Gastrocnemius medialis (tissue), 4 donors: ENCODE measurements around the gene KDM3B. TPM values are rescaled to one million over a fixed set of nuclear protein-coding genes. Genes with fewer than 3 reads are reported as not detected.

Experiments
- ATAC-seq, 2 donors: fragments of 150-250 bp; one replicate each; pipeline ENCODE4 v1.9.1; 2016
- DNase-seq, 2 donors: peaks; one replicate each; pipeline ENCODE4 v3.0.0-alpha.2; 2019
- H3K27ac ChIP-seq, 4 donors: fragments of 200-600 bp; sonication (generic); 1 replicate in 1 of 4; 2 replicates in 3 of 4; pipeline ENCODE4 v1.5.1; 2016 to 2018; ENCODE audit warnings: mild to moderate bottlenecking in 2 of 4, moderate library complexity in 1 of 4
- H3K27me3 ChIP-seq, 3 donors: fragments of 200-600 bp; sonication (generic) in 2 of 3; 1 replicate in 1 of 3; 2 replicates in 2 of 3; pipeline versions ENCODE4 v1.5.1 to v1.6.0; 2016 to 2019; ENCODE audit warnings: mild to moderate bottlenecking in 1 of 3, moderate library complexity in 1 of 3
- H3K36me3 ChIP-seq, 2 donors: fragments of 200-600 bp; sonication (generic) in 1 of 2; one replicate each; pipeline ENCODE4 v1.5.1; 2017 to 2018
- H3K4me1 ChIP-seq, 2 donors: fragments of 200-600 bp; sonication (generic) in 1 of 2; one replicate each; pipeline ENCODE4 v1.5.1; 2016 to 2017; ENCODE audit warnings: mild to moderate bottlenecking in 2 of 2
- H3K4me3 ChIP-seq, 4 donors: fragments of 200-600 bp; sonication (generic) in 3 of 4; 1 replicate in 1 of 4; 2 replicates in 3 of 4; pipeline ENCODE4 v1.5.1; 2016 to 2019; ENCODE audit warnings: mild to moderate bottlenecking in 2 of 4
- H3K9me3 ChIP-seq, 3 donors: fragments of 200-600 bp; sonication (generic) in 2 of 3; 1 replicate in 1 of 3; 2 replicates in 2 of 3; pipeline ENCODE4 v1.5.1; 2016 to 2019
- POLR2A ChIP-seq, 2 donors: fragments of 450-650 bp; IDR thresholded peaks; one replicate each; pipeline ENCODE4 v1.6.1; 2017; ENCODE audit warnings: antibody characterized with exemption in 2 of 2, mild to moderate bottlenecking in 2 of 2, moderate library complexity in 2 of 2
- in situ Hi-C, 4 donors: fragments of 200-750 bp; cut with MboI; loops; one replicate each; pipeline versions ENCODE4 v1.15.0 to v1.8.0; 2017; ENCODE audit warnings: low sequenced_read_pairs in 4 of 4
- intact Hi-C: fragments of 100-400 bp; cut with DNase I; formaldehyde crosslinking; loops from one replicate; pipeline ENCODE4 v1.15.1; 2023; ENCODE audit warnings: low total_unique reads
- total RNA-seq, 4 donors: library from RNA; depleted of rRNA; stranded (reverse); fragments of >200 nt; gene quantifications; one replicate each; pipeline versions ENCODE4 v1.1.0 to v1.2.3, GENCODE V29; 2016
- TF ChIP-seq, protein P1 (sequence below), 5 experiments: fragments of 450-650 bp in 3 of 5; fragments of 200-600 bp in 2 of 5; sonication (generic) in 2 of 5; IDR thresholded peaks in 4 of 5; conservative IDR thresholded peaks in 1 of 5; 1 replicate in 4 of 5; 2 replicates in 1 of 5; pipeline ENCODE4 v1.5.1; 2016 to 2019; ENCODE audit warnings: antibody characterized with exemption in 5 of 5, mild to moderate bottlenecking in 3 of 5, moderate library complexity in 3 of 5

Gene KDM3B
- total RNA-seq, 4 donors from 2014 or later: 49.4 to 100 (median 74.2) TPM

DNA sequence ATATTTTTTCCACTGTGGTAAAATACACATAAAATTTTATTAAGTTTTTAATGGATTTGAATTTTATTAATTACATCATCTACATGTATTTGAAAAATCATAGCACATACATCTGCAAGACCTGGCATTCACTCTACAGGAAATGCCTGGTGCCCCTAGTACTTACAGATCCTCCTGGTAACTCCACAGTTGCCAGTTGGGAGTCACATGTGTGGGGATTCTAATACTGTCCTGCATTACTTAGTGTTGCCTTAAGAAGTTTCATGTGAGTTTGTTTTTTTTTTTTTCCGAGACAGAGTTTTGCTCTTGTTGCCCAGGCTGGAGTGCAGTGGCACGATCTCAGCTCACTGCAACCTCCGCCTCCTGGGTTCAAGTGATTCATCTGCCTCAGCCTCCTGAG is 18.1 kb downstream of the KDM3B start:
- TF ChIP-seq POLR2A (IDR thresholded peaks at IDR 0.05): no peak
- TF ChIP-seq, protein P1, sequence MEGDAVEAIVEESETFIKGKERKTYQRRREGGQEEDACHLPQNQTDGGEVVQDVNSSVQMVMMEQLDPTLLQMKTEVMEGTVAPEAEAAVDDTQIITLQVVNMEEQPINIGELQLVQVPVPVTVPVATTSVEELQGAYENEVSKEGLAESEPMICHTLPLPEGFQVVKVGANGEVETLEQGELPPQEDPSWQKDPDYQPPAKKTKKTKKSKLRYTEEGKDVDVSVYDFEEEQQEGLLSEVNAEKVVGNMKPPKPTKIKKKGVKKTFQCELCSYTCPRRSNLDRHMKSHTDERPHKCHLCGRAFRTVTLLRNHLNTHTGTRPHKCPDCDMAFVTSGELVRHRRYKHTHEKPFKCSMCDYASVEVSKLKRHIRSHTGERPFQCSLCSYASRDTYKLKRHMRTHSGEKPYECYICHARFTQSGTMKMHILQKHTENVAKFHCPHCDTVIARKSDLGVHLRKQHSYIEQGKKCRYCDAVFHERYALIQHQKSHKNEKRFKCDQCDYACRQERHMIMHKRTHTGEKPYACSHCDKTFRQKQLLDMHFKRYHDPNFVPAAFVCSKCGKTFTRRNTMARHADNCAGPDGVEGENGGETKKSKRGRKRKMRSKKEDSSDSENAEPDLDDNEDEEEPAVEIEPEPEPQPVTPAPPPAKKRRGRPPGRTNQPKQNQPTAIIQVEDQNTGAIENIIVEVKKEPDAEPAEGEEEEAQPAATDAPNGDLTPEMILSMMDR (IDR thresholded peaks at IDR 0.05 in 4 of 5, conservative IDR thresholded peaks at IDR 0.05 in 1 of 5): no peak

DNA sequence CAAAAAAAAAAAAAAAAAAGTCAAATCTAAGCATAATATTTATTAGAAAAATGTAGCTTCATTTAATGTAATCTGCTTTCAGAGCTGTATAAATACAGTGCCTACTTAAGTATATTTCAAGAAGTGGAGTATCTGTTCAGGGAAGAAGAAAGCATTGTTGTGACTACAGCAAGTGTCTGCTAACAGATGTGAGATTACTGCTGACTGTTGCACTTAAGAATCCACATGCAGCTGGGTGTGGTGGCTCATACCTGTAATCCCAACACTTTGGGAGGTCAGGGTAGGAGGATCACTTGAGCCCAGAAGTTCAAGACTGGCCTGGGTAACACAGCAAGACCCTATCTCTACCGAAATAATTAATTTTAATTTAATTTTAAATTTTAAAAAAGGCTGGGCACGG is 19.0 kb downstream of the KDM3B start:
- in situ Hi-C loops (no loop called here), intact Hi-C loops (no loop called here)
- no peak for DNase-seq
- H3K36me3 ChIP-seq: peaks cover 0 to 28% of the 10 kb centered on the region in 2 donors
- ATAC-seq: no peak
- no peaks in the 10 kb centered on the region for H3K9me3 ChIP-seq
- H3K4me1 ChIP-seq: peaks cover 58 to 66% of the 10 kb centered on the region in 2 donors
- no peaks in the 10 kb centered on the region for H3K27me3 ChIP-seq
- H3K4me3 ChIP-seq: no peak overlapping the region
- H3K27ac ChIP-seq: peak overlapping the region; percentile 61 to 76 (median 74)
- TF ChIP-seq POLR2A (IDR thresholded peaks at IDR 0.05): no peak
- TF ChIP-seq, protein P1 (IDR thresholded peaks at IDR 0.05 in 4 of 5, conservative IDR thresholded peaks at IDR 0.05 in 1 of 5): no peak

More for the DNA sequence above, 18.1 kb downstream of the KDM3B start:
- Histone ChIP-seq H3K4me3 (no peak overlapping the region), H3K9me3 (no peaks in the 10 kb centered on the region), H3K4me1 (peaks cover 62 to 70% of the 10 kb centered on the region in 2 donors), H3K36me3 (peaks cover 0 to 20% of the 10 kb centered on the region in 2 donors), H3K27me3 (no peaks in the 10 kb centered on the region), H3K27ac (peak overlapping the region; percentile 61 to 76 (median 74))
- in situ Hi-C loops (no loop called here), intact Hi-C loops (no loop called here)
- DNase-seq (peak; percentile 40 to 51), ATAC-seq (peak; percentile 76 to 83)

DNA sequence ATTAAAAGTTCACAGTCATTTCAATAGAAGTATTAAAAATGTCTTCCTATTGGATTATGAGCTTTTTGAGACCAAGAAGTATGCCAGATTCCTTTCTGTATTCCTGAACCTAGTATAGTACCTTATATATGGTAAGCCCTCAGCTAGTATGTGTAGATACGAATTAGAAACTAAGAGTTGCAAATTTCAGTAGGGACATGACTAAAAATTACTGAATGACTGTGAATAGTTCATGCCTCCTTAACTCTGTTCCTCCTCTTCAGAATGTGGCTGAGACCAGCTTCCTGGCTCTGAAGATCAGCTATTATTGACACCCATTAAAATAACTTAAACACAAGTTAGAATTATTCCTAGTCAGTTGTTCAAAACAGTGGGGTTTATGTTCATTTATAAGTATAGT is 19.7 kb downstream of the KDM3B start:
- in situ Hi-C loops: no loop called here
- no peak for ATAC-seq
- intact Hi-C loops: no loop called here

DNA sequence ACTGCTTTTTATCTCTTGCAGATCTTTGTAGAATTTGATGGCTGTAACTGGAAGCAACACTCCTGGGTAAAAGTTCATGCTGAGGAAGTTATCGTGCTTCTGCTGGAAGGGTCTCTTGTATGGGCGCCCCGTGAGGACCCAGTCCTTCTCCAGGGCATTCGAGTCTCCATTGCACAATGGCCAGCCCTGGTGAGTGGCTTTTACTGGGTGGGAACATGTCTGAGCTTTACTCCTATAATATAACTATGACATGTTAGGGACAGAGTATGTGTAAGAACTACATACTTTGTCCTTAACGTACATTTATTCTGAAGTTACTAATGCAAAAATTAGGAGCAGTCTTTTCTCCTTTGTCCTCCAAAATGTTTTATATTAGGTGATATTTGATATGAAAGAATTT is 20.2 kb downstream of the KDM3B start:
- Histone ChIP-seq H3K4me1 (peaks cover 46 to 54% of the 10 kb centered on the region in 2 donors), H3K9me3 (no peaks in the 10 kb centered on the region), H3K4me3 (no peak overlapping the region), H3K36me3 (peaks cover 0 to 34% of the 10 kb centered on the region in 2 donors), H3K27me3 (no peaks in the 10 kb centered on the region), H3K27ac (peak overlapping the region in 3 of 4 donors; percentile 2 to 76 (median 4))
- no peak for ATAC-seq
- in situ Hi-C loops: no loop called here
- intact Hi-C loops: no loop called here
- DNase-seq: no peak
- TF ChIP-seq, protein P1 (IDR thresholded peaks at IDR 0.05 in 4 of 5, conservative IDR thresholded peaks at IDR 0.05 in 1 of 5): no peak
- TF ChIP-seq POLR2A (IDR thresholded peaks at IDR 0.05): no peak

More for the DNA sequence above, 19.7 kb downstream of the KDM3B start:
- Histone ChIP-seq H3K4me3 (no peak overlapping the region), H3K27ac (peak overlapping the region in 3 of 4 donors; percentile 2 to 76 (median 4)), H3K9me3 (no peaks in the 10 kb centered on the region), H3K36me3 (peaks cover 0 to 30% of the 10 kb centered on the region in 2 donors), H3K27me3 (no peaks in the 10 kb centered on the region), H3K4me1 (peaks cover 50 to 58% of the 10 kb centered on the region in 2 donors)
- no peak for DNase-seq
- TF ChIP-seq POLR2A (IDR thresholded peaks at IDR 0.05): no peak
- TF ChIP-seq, protein P1 (IDR thresholded peaks at IDR 0.05 in 4 of 5, conservative IDR thresholded peaks at IDR 0.05 in 1 of 5): no peak

DNA sequence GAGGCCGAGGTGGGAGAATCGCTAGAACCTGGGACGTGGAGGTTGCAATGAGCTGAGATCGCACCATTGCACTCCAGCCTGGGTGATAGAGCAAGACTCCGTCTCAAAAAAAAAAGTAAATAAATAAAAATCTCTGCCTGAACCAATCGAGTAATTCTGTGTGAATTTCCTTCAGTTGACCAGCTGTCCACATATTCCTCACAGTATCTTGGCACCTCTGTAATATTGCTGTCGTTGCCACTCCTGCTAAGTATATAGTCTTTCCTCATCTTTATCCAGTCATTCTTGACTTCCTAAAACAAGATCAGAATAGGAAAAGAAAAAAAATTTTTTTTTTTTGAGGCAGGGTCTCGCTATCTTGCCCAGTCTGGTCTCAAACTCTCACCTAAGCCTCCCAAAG is 29.9 kb downstream of the KDM3B start:
- in situ Hi-C loops (no loop called here), intact Hi-C loops (no loop called here)
- DNase-seq: no peak
- TF ChIP-seq POLR2A (IDR thresholded peaks at IDR 0.05): no peak
- TF ChIP-seq, protein P1 (IDR thresholded peaks at IDR 0.05 in 4 of 5, conservative IDR thresholded peaks at IDR 0.05 in 1 of 5): no peak
- Histone ChIP-seq H3K27me3 (no peaks in the 10 kb centered on the region), H3K36me3 (peaks cover 0 to 70% of the 10 kb centered on the region in 2 donors), H3K4me3 (no peak overlapping the region), H3K27ac (peak overlapping the region in 3 of 4 donors; percentile 7 to 27 (median 21)), H3K4me1 (peaks cover 14 to 27% of the 10 kb centered on the region in 2 donors), H3K9me3 (no peaks in the 10 kb centered on the region)
- ATAC-seq: no peak
